GM18873 (cell line): ENCODE data around the gene XXYLT1.

Experiments used
- ATAC-seq: cut with Tn5 transposase; IDR thresholded peaks from one replicate; pipeline ENCODE4 v1.9.1; 2021; ENCODE audit warnings: mild to moderate bottlenecking, moderate library complexity, moderate number of reproducible peaks; ENCODE audit not compliant: unreplicated experiment, low FRiP score

Gene XXYLT1

DNA sequence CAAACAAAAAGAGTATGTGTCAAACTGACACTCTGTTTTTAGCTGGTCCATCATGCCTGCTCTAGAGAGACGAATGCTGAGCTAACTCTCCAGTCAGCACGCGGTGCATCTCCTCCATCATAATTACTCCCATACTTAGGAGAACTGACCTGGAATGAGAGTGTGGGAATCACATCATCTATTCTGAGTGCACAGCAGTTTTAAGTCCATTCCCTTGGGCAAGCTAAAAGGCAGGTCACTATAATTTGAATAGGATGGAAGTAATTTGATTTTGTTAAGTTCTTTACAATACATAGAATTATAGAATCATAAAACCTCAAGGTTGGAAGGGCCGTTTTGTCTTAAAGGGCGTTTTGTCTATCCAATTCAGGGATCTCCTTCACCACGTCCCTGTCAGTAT lies 251.6 kb downstream of the XXYLT1 start:
- ATAC-seq, result no peak
